HG02588 (cell line): ENCODE results near the gene CDKAL1.

ENCODE experiments used
- ATAC-seq: cut with Tn5 transposase; IDR thresholded peaks from one replicate; pipeline ENCODE4 v1.9.1; 2021; ENCODE audit warnings: mild to moderate bottlenecking, moderate library complexity; ENCODE audit not compliant: unreplicated experiment

CDKAL1 gene

DNA sequence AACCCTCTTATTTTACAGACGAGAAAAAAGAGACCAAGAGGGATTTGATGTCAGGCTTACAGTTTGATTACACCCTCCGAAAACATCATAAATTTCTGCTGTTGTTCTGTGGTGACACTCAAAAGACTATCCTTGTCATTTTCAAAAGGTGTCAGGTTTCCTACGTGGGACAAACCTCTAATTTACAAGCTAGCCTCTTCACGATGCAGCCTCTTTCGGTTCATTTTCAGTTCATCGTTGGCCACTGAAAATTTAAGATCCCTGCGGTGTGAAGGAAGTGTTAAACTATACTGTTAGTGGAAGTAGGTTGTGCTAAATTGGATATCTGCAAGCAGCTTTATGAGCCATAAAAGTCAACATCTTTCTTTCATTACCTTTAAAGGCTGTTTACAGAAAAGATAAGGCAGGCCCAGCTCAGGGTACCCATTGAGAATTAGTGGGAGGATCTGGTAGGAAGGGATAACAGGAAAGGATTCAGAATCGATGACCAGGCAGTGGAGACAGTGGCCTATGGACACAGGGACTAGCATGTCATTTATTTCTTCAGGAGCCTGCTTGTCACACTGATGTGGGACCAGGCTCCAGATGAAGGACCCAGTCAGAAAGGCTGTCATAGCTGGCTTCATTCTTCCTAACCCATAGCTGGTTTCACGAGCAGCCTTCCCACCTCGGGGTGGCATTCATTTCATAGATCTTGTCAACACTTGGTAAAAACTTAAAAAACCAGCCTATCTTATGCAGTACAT lies 730.2 kb downstream of the CDKAL1 start:
- no peak for ATAC-seq

DNA sequence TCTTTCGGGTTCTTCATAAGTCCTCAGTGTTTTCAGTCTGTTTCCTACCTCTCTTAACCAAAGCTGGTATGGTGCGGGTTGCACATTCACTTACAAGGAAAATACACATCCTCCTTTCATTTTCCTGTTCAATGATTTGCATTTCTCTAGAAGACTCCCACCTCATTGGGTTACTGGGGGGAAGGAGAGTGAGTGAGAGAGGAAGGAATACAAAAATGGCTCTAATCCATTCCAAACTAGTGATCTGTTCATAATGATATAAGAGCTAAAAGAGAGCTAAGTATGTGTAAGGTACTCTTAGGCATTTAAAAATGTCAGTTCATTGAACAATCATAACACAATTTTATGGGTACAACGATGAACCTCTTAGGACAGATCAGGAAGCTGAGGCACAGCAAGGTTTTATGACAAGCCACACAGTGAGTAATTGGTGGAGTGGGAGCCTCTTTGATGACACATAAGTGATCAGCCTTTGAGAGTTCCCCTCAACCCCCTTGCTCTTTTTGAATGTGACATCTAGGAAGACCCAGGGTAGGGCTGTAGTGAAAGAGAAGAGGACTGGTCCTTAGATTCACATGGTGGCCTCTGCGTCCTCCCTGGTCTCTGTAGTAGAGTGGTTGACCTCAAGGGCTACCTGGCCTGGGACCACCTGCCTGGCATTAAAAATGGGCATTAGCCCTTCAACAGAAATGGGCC lies 730.9 kb downstream of the CDKAL1 start:
- ATAC-seq, result no peak

DNA sequence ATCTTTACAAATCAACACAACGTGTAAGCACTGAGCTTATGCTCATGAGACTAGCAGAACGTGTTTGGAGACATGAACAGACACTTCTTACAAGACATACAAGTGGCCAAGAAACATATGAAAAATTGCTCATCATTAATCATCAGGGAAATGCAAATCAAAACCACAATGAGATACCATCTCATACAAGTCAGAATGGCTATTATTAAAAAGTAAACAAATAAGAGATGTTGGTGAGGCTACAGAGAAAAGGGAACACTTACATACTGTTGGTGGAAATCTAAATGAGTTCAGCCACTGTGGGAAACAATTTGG lies 731.4 kb downstream of the CDKAL1 start:
- ATAC-seq, result no peak

DNA sequence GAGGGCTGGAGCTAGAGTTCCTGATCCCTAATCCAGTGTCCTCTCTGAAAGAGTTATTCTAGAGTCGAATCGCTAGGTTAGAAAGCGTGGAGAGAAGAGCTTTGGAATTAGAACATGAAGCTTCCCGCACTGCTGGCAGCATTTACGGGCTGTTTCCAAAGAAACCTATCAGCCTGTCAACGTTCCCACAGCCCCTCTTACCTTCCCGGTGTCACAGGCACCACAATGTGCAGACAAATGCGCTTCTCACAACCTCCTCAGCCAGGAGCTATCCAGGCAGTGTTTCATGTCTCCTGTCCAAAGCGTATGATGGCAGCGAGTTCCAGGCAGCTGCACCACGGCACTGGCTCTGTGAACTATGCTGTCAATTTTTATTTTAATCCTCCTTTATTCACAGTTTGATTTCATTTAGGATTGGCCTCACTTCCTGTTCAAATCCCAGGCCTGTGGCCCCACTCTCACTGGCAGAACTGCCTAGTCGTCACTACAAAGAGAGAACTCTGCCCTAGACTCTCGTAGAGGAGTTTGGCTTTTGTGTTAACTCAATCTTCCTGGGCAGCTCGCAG lies 736.5 kb downstream of the CDKAL1 start:
- ATAC-seq, result no peak

DNA sequence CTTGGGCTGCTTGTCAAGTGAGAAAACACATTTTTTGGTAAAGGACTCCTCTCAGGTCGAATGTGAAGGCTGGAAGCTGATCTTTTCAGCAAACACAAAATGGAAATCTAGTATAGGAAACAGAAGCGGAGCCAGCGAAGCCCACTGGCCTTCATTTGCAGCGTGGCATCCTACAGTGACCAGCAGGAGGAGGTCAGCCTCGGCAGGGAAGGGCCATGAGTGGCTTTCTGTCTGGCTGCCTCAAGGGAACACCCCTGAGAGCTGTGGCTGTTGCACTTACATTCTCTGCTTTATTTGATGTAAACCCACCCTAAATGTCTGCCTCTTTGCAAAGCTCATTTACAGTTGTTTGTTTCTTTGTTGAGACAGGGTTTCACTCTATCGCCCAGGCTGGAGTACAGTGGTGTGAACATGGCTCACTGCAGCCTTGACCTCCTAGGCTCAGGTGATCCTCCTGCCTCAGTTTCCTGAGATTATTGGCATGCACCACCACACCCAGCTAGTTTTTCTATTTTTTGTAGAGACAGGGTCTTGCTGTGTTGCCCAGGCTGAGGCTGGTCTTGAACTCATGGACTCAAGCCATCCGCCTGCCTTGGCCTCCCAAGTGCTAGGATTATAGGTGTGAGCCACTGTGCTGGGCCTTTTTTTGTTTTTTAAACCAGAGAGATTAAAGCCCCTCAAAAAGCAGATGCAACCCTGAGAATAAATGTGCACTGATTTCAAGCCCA lies 737.3 kb downstream of the CDKAL1 start:
- ATAC-seq, result no peak

DNA sequence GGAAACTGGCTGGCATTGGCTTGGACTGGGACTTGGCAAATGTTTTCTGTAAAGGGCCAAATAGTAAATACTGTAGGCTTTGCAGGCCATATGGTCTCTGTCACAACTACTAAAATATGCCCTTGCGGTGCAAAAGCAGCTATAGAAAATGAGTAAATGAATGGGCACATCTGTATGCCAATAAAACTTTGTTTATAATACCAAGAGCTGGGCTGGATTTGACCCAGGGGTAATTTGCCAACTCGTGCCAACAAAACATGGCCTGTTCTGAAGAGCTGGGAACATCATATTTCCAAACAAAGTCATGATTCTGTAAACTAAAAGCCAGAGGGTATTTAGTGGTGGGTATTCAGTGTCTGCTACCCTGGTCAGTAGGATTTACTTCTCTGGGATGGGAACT lies 739.2 kb downstream of the CDKAL1 start:
- no peak for ATAC-seq

DNA sequence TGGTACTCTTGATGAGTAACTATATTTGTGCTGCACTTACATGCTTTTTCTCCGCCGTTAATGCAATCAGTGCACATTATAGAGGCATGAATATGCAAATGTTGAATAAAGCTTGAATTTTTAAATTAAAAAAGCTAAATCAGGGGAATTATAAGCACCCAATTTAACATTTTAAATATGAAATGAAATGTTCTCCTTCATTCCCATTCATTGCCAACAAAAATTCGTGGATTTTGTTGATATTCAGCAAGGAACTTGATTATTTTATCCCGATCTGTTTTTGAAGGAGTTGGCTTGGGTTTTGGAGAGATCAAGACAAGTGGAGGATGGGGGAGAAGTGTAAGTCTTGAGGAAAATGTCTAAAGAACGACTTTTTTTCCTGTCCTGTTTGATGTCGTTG lies 740.6 kb downstream of the CDKAL1 start:
- ATAC-seq, result no peak

DNA sequence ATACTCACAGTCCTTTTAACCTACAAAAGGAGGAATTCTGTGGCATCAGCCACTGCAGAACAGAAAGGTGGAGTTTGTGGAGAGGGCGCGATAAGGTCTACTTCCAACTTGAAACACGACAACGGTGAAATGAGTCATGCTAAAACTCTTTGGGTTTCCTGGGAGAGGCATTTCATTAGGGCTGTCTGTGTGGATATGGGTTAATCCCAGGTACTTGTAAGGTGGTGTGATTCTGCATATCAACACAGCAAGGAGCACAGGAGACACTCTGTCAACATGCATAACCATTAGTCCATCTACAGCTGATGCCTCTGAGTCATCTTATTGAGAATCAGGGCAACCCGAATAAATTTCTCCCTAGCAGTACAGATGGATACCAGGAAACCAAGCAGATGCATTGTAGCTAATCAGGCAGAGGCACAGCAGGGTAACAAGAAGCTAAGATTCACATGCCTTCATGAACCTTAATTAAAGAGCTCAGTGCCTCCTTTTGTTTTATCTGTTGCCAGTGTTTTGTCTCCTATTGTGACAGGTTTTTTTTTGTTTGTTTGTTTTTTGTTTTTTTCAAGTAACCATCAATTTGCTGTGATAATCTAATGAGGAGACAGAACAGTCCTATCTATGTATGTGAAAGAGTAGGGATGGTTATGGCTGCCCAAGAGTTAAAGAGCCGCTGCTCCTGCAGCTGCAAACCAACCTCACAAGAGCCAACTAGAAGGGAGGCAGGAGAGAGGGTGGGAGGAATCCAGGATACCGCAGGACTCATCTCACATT lies 743.5 kb downstream of the CDKAL1 start:
- no peak for ATAC-seq

DNA sequence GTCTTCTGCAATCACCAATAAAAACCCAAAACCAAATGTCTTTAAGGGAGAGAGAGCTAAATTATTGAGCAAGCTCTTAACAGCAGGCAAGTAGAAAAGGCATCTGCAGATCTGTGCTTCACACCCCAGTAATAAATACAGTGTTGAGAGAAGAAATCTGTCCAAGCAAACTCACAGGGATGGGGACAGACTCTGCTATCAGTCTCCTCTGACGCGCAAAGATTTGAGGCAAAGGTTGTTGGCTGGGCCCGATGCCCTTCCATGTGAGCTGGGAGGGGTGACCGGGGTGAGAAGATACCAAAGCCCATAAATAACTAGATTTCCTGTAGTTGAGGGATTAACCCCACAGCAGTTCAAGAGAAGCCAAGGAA lies 744.1 kb downstream of the CDKAL1 start:
- no peak for ATAC-seq

DNA sequence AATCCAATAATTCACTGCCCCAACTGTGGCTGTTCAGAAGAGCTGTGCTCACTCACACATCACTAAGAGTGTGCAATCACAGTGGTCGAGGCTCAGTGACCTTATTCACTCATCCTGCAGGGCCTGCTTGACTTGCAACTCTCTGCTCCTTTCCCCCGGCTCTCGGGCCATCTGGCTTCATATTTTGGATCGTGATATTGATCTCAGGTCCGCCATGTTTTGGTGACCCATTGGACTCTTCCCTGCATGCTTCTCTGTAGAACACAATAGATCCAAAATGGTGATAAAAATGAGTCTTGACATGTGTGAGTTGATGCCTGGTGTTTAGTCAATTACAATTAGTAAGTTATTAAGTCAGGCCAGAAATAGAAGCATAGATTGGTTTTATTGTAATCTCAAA lies 745.4 kb downstream of the CDKAL1 start:
- ATAC-seq, result no peak

DNA sequence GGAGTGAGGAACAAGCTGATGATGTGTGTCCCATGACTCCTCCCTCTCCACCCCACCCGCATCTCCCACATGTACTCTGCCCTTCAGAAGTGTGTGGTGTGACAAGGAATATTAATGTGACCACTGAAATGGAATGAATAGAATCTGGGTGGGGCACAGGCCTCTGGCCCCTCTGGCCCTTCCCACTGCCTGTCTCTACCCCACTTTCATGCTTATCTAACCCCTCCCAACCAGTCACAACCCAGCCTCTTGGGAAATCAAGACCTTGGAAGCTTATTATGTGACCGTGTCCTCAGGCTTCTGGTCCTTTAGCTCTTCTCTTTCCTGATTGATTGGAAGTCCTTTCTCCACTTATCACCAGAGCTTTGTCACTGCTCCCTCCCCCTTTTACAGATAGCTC lies 747.1 kb downstream of the CDKAL1 start:
- no peak for ATAC-seq
